OCI-LY1 (cell line): ENCODE results near the gene MEG3.

Source experiments
- EZH2 ChIP-seq: fragments of 200-600 bp; sonication (generic), shearing (Covaris generic); IDR thresholded peaks from 2 replicates; pipeline ENCODE4 v1.8.0; 2017; ENCODE audit warnings: borderline replicate concordance, mixed run types, mild to moderate bottlenecking, antibody characterized with exemption, low read length, moderate library complexity, mixed read lengths
- TF ChIP-seq, protein P1 (sequence below): fragments of 200-600 bp; sonication (generic), shearing (Covaris generic); IDR thresholded peaks from 2 replicates; pipeline ENCODE4 v1.5.1; 2017; ENCODE audit warnings: mild to moderate bottlenecking, antibody characterized with exemption, low read length, moderate library complexity, mixed read lengths

- TF ChIP-seq, protein P1, sequence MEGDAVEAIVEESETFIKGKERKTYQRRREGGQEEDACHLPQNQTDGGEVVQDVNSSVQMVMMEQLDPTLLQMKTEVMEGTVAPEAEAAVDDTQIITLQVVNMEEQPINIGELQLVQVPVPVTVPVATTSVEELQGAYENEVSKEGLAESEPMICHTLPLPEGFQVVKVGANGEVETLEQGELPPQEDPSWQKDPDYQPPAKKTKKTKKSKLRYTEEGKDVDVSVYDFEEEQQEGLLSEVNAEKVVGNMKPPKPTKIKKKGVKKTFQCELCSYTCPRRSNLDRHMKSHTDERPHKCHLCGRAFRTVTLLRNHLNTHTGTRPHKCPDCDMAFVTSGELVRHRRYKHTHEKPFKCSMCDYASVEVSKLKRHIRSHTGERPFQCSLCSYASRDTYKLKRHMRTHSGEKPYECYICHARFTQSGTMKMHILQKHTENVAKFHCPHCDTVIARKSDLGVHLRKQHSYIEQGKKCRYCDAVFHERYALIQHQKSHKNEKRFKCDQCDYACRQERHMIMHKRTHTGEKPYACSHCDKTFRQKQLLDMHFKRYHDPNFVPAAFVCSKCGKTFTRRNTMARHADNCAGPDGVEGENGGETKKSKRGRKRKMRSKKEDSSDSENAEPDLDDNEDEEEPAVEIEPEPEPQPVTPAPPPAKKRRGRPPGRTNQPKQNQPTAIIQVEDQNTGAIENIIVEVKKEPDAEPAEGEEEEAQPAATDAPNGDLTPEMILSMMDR: no peak
- TF ChIP-seq EZH2: no peak
Observed at GRCh38 chr14:100785338-100785615, 40.6 kb upstream of the MEG3 start.
